HEK293 (cell line): ENCODE measurements around the gene NDFIP2.

Experiments
- CTCF ChIA-PET: fragments of 350-600 bp; formaldehyde crosslinking; extraction: SDS; loops from one replicate; lab custom pipeline; 2021; ENCODE audit warnings: antibody characterized with exemption; lab: Yijun Ruan, JAX
- POLR2A ChIA-PET: fragments of 300-600 bp; formaldehyde crosslinking; extraction: SDS; loops from one replicate; lab custom pipeline; 2020; ENCODE audit warnings: antibody characterized with exemption, inconsistent platforms; lab: Yijun Ruan, JAX
- H3K27ac ChIP-seq: fragments of 200-500 bp; sonication (Bioruptor generic); 2 replicates; pipeline ENCODE4 v1.5.1; 2014; ENCODE audit warnings: low read depth, low read length, control low read depth, inconsistent platforms; ENCODE audit errors: extremely low read depth
- H3K36me3 ChIP-seq, 2 experiments: fragments of 200-500 bp in 1 of 2; sonication (Bioruptor generic) in 1 of 2; 1 replicate in 1 of 2; 2 replicates in 1 of 2; pipeline ENCODE4 v1.5.1; 2014 to 2017; ENCODE audit warnings: inconsistent platforms in 2 of 2, low read length in 2 of 2; ENCODE audit not compliant: control insufficient read depth in 2 of 2, insufficient read depth in 1 of 2
- H3K4me1 ChIP-seq: fragments of 200-500 bp; sonication (Bioruptor generic); 2 replicates; pipeline ENCODE4 v1.5.1; 2014; ENCODE audit warnings: mild to moderate bottlenecking, low read length, inconsistent platforms; ENCODE audit not compliant: control insufficient read depth, insufficient read depth
- H3K4me3 ChIP-seq: 2 replicates; pipeline ENCODE4 v1.5.1; 2011; ENCODE audit warnings: low read depth, mild to moderate bottlenecking, control low read depth, low read length, moderate library complexity
- H3K9me3 ChIP-seq: fragments of 200-500 bp; sonication (Bioruptor generic); 2 replicates; pipeline ENCODE4 v1.5.1; 2014; ENCODE audit warnings: low read depth, low read length, inconsistent platforms; ENCODE audit not compliant: control insufficient read depth, insufficient read depth
- FEZF1 ChIP-seq: fragments of 450-650 bp; formaldehyde crosslinking; IDR thresholded peaks from 2 replicates; pipeline ENCODE4 v1.5.1; 2016; ENCODE audit warnings: missing biosample characterization, missing genetic modification characterization
- GFI1B ChIP-seq: fragments of 450-650 bp; formaldehyde crosslinking; IDR thresholded peaks from 2 replicates; pipeline ENCODE4 v1.5.1; 2016; ENCODE audit warnings: missing biosample characterization, missing genetic modification characterization
- HOXC10 ChIP-seq: sonication (generic); formaldehyde crosslinking; IDR thresholded peaks from 2 replicates; pipeline ENCODE4 v1.8.1; 2023; ENCODE audit warnings: mild to moderate bottlenecking, missing genetic modification reagents
- IKZF3 ChIP-seq: fragments of 450-650 bp; IDR thresholded peaks from 2 replicates; pipeline ENCODE4 v1.5.0; 2018; ENCODE audit warnings: missing biosample characterization, mild to moderate bottlenecking, missing genetic modification characterization, moderate library complexity
- KLF16 ChIP-seq: fragments of 450-650 bp; formaldehyde crosslinking; IDR thresholded peaks from 2 replicates; pipeline ENCODE4 v1.5.1; 2017; ENCODE audit warnings: missing biosample characterization, missing genetic modification characterization
- MEIS1 ChIP-seq: sonication (generic); formaldehyde crosslinking; IDR thresholded peaks from 2 replicates; pipeline ENCODE4 v1.8.1; 2022; ENCODE audit warnings: missing genetic modification reagents, mild to moderate bottlenecking, borderline replicate concordance
- MYNN ChIP-seq: fragments of 450-650 bp; formaldehyde crosslinking; IDR thresholded peaks from 2 replicates; pipeline ENCODE4 v1.5.1; 2016; ENCODE audit warnings: missing biosample characterization, missing genetic modification characterization, borderline replicate concordance
- OSR2 ChIP-seq: fragments of 450-650 bp; formaldehyde crosslinking; IDR thresholded peaks from 2 replicates; pipeline ENCODE4 v1.5.1; 2016; ENCODE audit warnings: missing biosample characterization, missing genetic modification characterization
- SP3 ChIP-seq: fragments of 450-650 bp; formaldehyde crosslinking; IDR thresholded peaks from 2 replicates; pipeline ENCODE4 v1.5.1; 2016; ENCODE audit warnings: missing biosample characterization, missing genetic modification characterization
- TRIM28 ChIP-seq: IDR thresholded peaks from 2 replicates; pipeline ENCODE4 v1.6.1; 2011; ENCODE audit warnings: low read length, control low read depth, borderline replicate concordance
- YY2 ChIP-seq: fragments of 450-650 bp; formaldehyde crosslinking; IDR thresholded peaks from 2 replicates; pipeline ENCODE4 v1.5.1; 2016; ENCODE audit warnings: missing biosample characterization, missing genetic modification characterization
- ZNF19 ChIP-seq: fragments of 450-650 bp; formaldehyde crosslinking; IDR thresholded peaks from 2 replicates; pipeline ENCODE4; 2016; ENCODE audit warnings: missing biosample characterization, missing genetic modification characterization, low read depth
- ZNF23 ChIP-seq: fragments of 450-650 bp; formaldehyde crosslinking; IDR thresholded peaks from 2 replicates; pipeline ENCODE4 v1.5.1; 2016; ENCODE audit warnings: missing biosample characterization, missing genetic modification characterization, borderline replicate concordance
- ZNF354C ChIP-seq: fragments of 450-650 bp; formaldehyde crosslinking; IDR thresholded peaks from 2 replicates; pipeline ENCODE4 v1.5.1; 2016; ENCODE audit warnings: missing biosample characterization, missing genetic modification characterization, low read depth, borderline replicate concordance
- ZNF366 ChIP-seq: fragments of 450-650 bp; formaldehyde crosslinking; conservative IDR thresholded peaks from 2 replicates; pipeline ENCODE4 v1.5.1; 2016; ENCODE audit warnings: missing biosample characterization, missing genetic modification characterization
- ZNF394 ChIP-seq: fragments of 450-650 bp; formaldehyde crosslinking; IDR thresholded peaks from 2 replicates; pipeline ENCODE4 v1.5.1; 2016; ENCODE audit warnings: missing biosample characterization, missing genetic modification characterization, mild to moderate bottlenecking, moderate library complexity, borderline replicate concordance
- ZNF561 ChIP-seq: fragments of 450-650 bp; IDR thresholded peaks from 2 replicates; pipeline ENCODE4 v1.5.1; 2018; ENCODE audit warnings: missing biosample characterization, missing genetic modification characterization, borderline replicate concordance
- ZNF621 ChIP-seq: fragments of 450-650 bp; formaldehyde crosslinking; IDR thresholded peaks from 2 replicates; pipeline ENCODE4 v1.5.1; 2017; ENCODE audit warnings: missing biosample characterization, missing genetic modification characterization
- ZNF670 ChIP-seq: fragments of 450-650 bp; formaldehyde crosslinking; IDR thresholded peaks from 2 replicates; pipeline ENCODE4 v1.5.1; 2016; ENCODE audit warnings: missing biosample characterization, missing genetic modification characterization, low read depth
- ZNF747 ChIP-seq: fragments of 450-650 bp; formaldehyde crosslinking; IDR thresholded peaks from 2 replicates; pipeline ENCODE4 v1.5.1; 2016; ENCODE audit warnings: missing biosample characterization, missing genetic modification characterization
- ZNF785 ChIP-seq: fragments of 450-650 bp; formaldehyde crosslinking; IDR thresholded peaks from 2 replicates; pipeline ENCODE4 v1.5.1; 2016; ENCODE audit warnings: missing biosample characterization, missing genetic modification characterization
- ZNF843 ChIP-seq: fragments of 450-650 bp; formaldehyde crosslinking; IDR thresholded peaks from 2 replicates; pipeline ENCODE4 v1.5.1; 2016; ENCODE audit warnings: missing biosample characterization, missing genetic modification characterization
- ZXDB ChIP-seq: fragments of 450-650 bp; formaldehyde crosslinking; IDR thresholded peaks from 2 replicates; pipeline ENCODE4 v1.5.1; 2016; ENCODE audit warnings: missing biosample characterization, missing genetic modification characterization
- TF ChIP-seq, protein P1 (sequence below): fragments of 450-650 bp; formaldehyde crosslinking; IDR thresholded peaks from 2 replicates; pipeline ENCODE4 v1.5.1; 2017; ENCODE audit warnings: missing biosample characterization, missing genetic modification characterization
- TF ChIP-seq, protein P2 (sequence below): fragments of 450-650 bp; formaldehyde crosslinking; IDR thresholded peaks from 2 replicates; pipeline ENCODE4 v1.5.1; 2017; ENCODE audit warnings: missing biosample characterization, mild to moderate bottlenecking, missing genetic modification characterization, moderate library complexity
- TF ChIP-seq, protein P3 (sequence below): fragments of 450-650 bp; formaldehyde crosslinking; IDR thresholded peaks from 2 replicates; pipeline ENCODE4 v1.5.1; 2016; ENCODE audit warnings: missing biosample characterization, missing genetic modification characterization, borderline replicate concordance
- TF ChIP-seq, protein P4 (sequence below): fragments of 450-650 bp; formaldehyde crosslinking; IDR thresholded peaks from 2 replicates; pipeline ENCODE4 v1.5.1; 2016; ENCODE audit warnings: missing biosample characterization, missing genetic modification characterization
- TF ChIP-seq, protein P5 (sequence below): fragments of 450-650 bp; formaldehyde crosslinking; IDR thresholded peaks from 2 replicates; pipeline ENCODE4; 2016; ENCODE audit warnings: missing biosample characterization, missing genetic modification characterization

NDFIP2 gene

DNA sequence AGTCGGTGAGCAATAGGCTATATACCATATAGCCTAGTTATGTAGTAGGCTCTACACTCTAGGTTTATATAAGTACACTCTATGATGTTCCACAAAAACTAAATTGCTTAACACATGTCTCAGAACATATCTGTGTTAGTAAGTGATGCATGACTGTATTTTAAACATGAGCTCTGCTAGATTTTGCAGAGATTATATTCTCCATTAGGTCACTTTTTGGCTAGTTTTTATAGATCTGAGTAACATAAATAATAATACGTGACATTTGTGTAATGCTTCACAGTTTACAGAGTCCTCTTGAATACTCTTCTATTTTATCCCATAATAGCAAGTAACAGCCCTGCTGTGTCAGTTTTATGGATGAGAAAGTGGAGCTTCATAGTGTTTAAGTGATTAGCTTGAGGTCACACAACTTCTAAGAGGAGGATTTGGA, 47.8 kb downstream of the NDFIP2 start:
- Histone ChIP-seq H3K36me3 (peaks cover 0 to 32% of the 10 kb centered on the region in 2 experiments; a peak in 1 of 3 replicates), H3K4me3 (no peak overlapping the region), H3K9me3 (no peaks in the 10 kb centered on the region), H3K4me1 (no peaks in the 10 kb centered on the region), H3K27ac (no peak overlapping the region)
- CTCF ChIA-PET, result interaction anchor here (0.8 kb wide), 1 partner anchor 105 kb away, joined by 3 read pairs; no protein-coding TSS in a partner anchor
- POLR2A ChIA-PET, result interaction anchor here (0.6 kb wide), 1 partner anchor 48 kb away, joined by 3 read pairs; the partner anchor contains the start of gene NDFIP2
- TF ChIP-seq ZNF19 (tag by site-specific recombination), result no peak
- peak; percentile 39; the same call in 1 of the 2 replicates for TF ChIP-seq ZNF561 (tag by site-specific recombination)
- TF ChIP-seq OSR2 (tag by site-specific recombination), result peak; percentile 70; the same call in 1 of the 2 replicates
- no peak for TF ChIP-seq YY2 (tag by site-specific recombination)
- TF ChIP-seq, protein P1, sequence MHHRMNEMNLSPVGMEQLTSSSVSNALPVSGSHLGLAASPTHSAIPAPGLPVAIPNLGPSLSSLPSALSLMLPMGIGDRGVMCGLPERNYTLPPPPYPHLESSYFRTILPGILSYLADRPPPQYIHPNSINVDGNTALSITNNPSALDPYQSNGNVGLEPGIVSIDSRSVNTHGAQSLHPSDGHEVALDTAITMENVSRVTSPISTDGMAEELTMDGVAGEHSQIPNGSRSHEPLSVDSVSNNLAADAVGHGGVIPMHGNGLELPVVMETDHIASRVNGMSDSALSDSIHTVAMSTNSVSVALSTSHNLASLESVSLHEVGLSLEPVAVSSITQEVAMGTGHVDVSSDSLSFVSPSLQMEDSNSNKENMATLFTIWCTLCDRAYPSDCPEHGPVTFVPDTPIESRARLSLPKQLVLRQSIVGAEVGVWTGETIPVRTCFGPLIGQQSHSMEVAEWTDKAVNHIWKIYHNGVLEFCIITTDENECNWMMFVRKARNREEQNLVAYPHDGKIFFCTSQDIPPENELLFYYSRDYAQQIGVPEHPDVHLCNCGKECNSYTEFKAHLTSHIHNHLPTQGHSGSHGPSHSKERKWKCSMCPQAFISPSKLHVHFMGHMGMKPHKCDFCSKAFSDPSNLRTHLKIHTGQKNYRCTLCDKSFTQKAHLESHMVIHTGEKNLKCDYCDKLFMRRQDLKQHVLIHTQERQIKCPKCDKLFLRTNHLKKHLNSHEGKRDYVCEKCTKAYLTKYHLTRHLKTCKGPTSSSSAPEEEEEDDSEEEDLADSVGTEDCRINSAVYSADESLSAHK, result peak; percentile 48; the same call in 1 of the 2 replicates
- TF ChIP-seq, protein P2, sequence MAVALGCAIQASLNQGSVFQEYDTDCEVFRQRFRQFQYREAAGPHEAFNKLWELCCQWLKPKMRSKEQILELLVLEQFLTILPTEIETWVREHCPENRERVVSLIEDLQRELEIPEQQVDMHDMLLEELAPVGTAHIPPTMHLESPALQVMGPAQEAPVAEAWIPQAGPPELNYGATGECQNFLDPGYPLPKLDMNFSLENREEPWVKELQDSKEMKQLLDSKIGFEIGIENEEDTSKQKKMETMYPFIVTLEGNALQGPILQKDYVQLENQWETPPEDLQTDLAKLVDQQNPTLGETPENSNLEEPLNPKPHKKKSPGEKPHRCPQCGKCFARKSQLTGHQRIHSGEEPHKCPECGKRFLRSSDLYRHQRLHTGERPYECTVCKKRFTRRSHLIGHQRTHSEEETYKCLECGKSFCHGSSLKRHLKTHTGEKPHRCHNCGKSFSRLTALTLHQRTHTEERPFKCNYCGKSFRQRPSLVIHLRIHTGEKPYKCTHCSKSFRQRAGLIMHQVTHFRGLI, result no peak
- TF ChIP-seq GFI1B, result peak; percentile 65; the same call in 1 of the 2 replicates
- peak; percentile 60 for TF ChIP-seq FEZF1 (tag by site-specific recombination)
- no peak for TF ChIP-seq MYNN (tag by site-specific recombination)
- peak; percentile 65 for TF ChIP-seq ZNF843 (tag by site-specific recombination)
- TF ChIP-seq ZNF366 (tag by site-specific recombination), result 0 out of 2 replicates have a peak, but pooled peaks have one; percentile 18
- no peak for TF ChIP-seq KLF16 (tag by site-specific recombination)
- TF ChIP-seq, protein P3, sequence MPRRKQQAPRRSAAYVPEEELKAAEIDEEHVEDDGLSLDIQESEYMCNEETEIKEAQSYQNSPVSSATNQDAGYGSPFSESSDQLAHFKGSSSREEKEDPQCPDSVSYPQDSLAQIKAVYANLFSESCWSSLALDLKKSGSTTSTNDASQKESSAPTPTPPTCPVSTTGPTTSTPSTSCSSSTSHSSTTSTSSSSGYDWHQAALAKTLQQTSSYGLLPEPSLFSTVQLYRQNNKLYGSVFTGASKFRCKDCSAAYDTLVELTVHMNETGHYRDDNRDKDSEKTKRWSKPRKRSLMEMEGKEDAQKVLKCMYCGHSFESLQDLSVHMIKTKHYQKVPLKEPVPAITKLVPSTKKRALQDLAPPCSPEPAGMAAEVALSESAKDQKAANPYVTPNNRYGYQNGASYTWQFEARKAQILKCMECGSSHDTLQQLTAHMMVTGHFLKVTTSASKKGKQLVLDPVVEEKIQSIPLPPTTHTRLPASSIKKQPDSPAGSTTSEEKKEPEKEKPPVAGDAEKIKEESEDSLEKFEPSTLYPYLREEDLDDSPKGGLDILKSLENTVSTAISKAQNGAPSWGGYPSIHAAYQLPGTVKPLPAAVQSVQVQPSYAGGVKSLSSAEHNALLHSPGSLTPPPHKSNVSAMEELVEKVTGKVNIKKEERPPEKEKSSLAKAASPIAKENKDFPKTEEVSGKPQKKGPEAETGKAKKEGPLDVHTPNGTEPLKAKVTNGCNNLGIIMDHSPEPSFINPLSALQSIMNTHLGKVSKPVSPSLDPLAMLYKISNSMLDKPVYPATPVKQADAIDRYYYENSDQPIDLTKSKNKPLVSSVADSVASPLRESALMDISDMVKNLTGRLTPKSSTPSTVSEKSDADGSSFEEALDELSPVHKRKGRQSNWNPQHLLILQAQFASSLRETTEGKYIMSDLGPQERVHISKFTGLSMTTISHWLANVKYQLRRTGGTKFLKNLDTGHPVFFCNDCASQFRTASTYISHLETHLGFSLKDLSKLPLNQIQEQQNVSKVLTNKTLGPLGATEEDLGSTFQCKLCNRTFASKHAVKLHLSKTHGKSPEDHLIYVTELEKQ (tag by site-specific recombination), result 0 out of 2 replicates have a peak, but pooled peaks have one; percentile 36
- TF ChIP-seq ZNF785 (tag by site-specific recombination), result no peak
- TF ChIP-seq ZXDB (tag by site-specific recombination), result no peak
- 0 out of 2 replicates have a peak, but pooled peaks have one; percentile 21 for TF ChIP-seq IKZF3
- TF ChIP-seq ZNF621, result no peak
- TF ChIP-seq SP3 (tag by site-specific recombination), result no peak
- peak; percentile 97 for TF ChIP-seq TRIM28
- TF ChIP-seq ZNF670 (tag by site-specific recombination), result no peak
- TF ChIP-seq ZNF354C (tag by site-specific recombination), result no peak
- no peak for TF ChIP-seq ZNF747 (tag by site-specific recombination)
- TF ChIP-seq MEIS1 (CRISPR knock-in tag), result no peak
- TF ChIP-seq ZNF394 (tag by site-specific recombination), result no peak
- no peak for TF ChIP-seq ZNF23 (tag by site-specific recombination)
- TF ChIP-seq, protein P4, sequence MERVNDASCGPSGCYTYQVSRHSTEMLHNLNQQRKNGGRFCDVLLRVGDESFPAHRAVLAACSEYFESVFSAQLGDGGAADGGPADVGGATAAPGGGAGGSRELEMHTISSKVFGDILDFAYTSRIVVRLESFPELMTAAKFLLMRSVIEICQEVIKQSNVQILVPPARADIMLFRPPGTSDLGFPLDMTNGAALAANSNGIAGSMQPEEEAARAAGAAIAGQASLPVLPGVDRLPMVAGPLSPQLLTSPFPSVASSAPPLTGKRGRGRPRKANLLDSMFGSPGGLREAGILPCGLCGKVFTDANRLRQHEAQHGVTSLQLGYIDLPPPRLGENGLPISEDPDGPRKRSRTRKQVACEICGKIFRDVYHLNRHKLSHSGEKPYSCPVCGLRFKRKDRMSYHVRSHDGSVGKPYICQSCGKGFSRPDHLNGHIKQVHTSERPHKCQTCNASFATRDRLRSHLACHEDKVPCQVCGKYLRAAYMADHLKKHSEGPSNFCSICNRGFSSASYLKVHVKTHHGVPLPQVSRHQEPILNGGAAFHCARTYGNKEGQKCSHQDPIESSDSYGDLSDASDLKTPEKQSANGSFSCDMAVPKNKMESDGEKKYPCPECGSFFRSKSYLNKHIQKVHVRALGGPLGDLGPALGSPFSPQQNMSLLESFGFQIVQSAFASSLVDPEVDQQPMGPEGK (tag by site-specific recombination), result no peak
- TF ChIP-seq, protein P5, sequence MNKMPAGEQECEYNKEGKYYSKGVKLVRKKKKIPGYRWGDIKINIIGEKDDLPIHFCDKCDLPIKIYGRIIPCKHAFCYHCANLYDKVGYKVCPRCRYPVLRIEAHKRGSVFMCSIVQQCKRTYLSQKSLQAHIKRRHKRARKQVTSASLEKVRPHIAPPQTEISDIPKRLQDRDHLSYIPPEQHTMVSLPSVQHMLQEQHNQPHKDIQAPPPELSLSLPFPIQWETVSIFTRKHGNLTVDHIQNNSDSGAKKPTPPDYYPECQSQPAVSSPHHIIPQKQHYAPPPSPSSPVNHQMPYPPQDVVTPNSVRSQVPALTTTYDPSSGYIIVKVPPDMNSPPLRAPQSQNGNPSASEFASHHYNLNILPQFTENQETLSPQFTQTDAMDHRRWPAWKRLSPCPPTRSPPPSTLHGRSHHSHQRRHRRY (tag by site-specific recombination), result no peak
- TF ChIP-seq HOXC10 (CRISPR knock-in tag), result no peak
